SK-N-MC (cell line): Measurements from ENCODE around the gene CNTLN.
A peak's percentile ranks its signal among the peaks of the same experiment; 100 is the strongest.

Experiments
- DNase-seq: peaks from one replicate; pipeline ENCODE4 v3.0.0-alpha.2; 2011; ENCODE audit warnings: low read depth, low spot score
- H3K27ac ChIP-seq: fragments of 200-600 bp; sonication (generic); 2 replicates; pipeline ENCODE4 v1.5.1; 2016; ENCODE audit warnings: mixed run types
- H3K36me3 ChIP-seq: fragments of 200-600 bp; sonication (generic); 2 replicates; pipeline ENCODE4 v1.6.1; 2017; ENCODE audit warnings: antibody characterized with exemption, low read length, mixed read lengths; ENCODE audit not compliant: insufficient read depth
- H3K4me3 ChIP-seq: fragments of 200-600 bp; sonication (generic); 2 replicates; pipeline ENCODE4 v1.5.1; 2016
- H3K9ac ChIP-seq: fragments of 200-600 bp; sonication (generic); 2 replicates; pipeline ENCODE4 v1.8.0; 2017; ENCODE audit warnings: mixed run types, mixed read lengths; ENCODE audit not compliant: insufficient read length
- H3K9me3 ChIP-seq: fragments of 200-600 bp; sonication (generic); 2 replicates; pipeline ENCODE4 v1.6.1; 2017; ENCODE audit warnings: low read depth, mild to moderate bottlenecking, antibody characterized with exemption, low read length, moderate library complexity, mixed read lengths
- EZH2 ChIP-seq: fragments of 200-600 bp; sonication (generic); IDR thresholded peaks from one replicate; pipeline ENCODE4 v1.6.1; 2017; ENCODE audit warnings: antibody characterized with exemption
- FOXP2 ChIP-seq: optimal IDR thresholded peaks from 2 replicates; pipeline ENCODE3; 2011; ENCODE audit warnings: mild to moderate bottlenecking, moderate library complexity; ENCODE audit not compliant: insufficient read depth; ENCODE audit errors: extremely low read length, control extremely low read depth
- POLR2AphosphoS5 ChIP-seq: IDR thresholded peaks from 2 replicates; pipeline ENCODE4 v1.6.1; 2012; ENCODE audit warnings: mild to moderate bottlenecking, low read depth, low read length, borderline replicate concordance

The CNTLN gene

GRCh38 chr9:17216646-17217045 lies 81.8 kb downstream of the CNTLN start:
- Histone ChIP-seq H3K27ac (no peak overlapping the region), H3K4me3 (no peak overlapping the region), H3K36me3 (no peaks in the 10 kb centered on the region), H3K9me3 (no peaks in the 10 kb centered on the region), H3K9ac (no peak overlapping the region)
- no peak for DNase-seq
- TF ChIP-seq POLR2AphosphoS5, result no peak
- TF ChIP-seq EZH2, result no peak
- TF ChIP-seq FOXP2, result no peak

GRCh38 chr9:17217272-17217671 lies 82.4 kb downstream of the CNTLN start:
- TF ChIP-seq FOXP2, result no peak
- no peak for TF ChIP-seq EZH2
- no peak for TF ChIP-seq POLR2AphosphoS5
- Histone ChIP-seq H3K36me3 (no peaks in the 10 kb centered on the region), H3K4me3 (no peak overlapping the region), H3K9ac (no peak overlapping the region), H3K9me3 (no peaks in the 10 kb centered on the region), H3K27ac (no peak overlapping the region)
- no peak for DNase-seq

- H3K36me3 ChIP-seq, result no peaks in the 10 kb centered on the region
- H3K4me3 ChIP-seq, result no peak overlapping the region
- no peak for DNase-seq
- no peak overlapping the region for H3K27ac ChIP-seq
- no peak overlapping the region for H3K9ac ChIP-seq
- TF ChIP-seq FOXP2, result no peak
- TF ChIP-seq EZH2, result no peak
- no peak for TF ChIP-seq POLR2AphosphoS5
- H3K9me3 ChIP-seq, result no peaks in the 10 kb centered on the region
Measured at GRCh38 chr9:17219261-17219660, 84.4 kb downstream of the CNTLN start.

- TF ChIP-seq POLR2AphosphoS5 (no peak), EZH2 (no peak), FOXP2 (no peak)
- Histone ChIP-seq H3K36me3 (0 out of 2 replicates have a peak, but pooled peaks cover 4% of the 10 kb centered on the region), H3K4me3 (no peak overlapping the region), H3K27ac (no peak overlapping the region), H3K9me3 (no peaks in the 10 kb centered on the region), H3K9ac (no peak overlapping the region)
- DNase-seq, result no peak
Measured at GRCh38 chr9:17222932-17223331, 88.1 kb downstream of the CNTLN start.

- H3K9ac ChIP-seq, result no peak overlapping the region
- H3K4me3 ChIP-seq, result no peak overlapping the region
- no peak for DNase-seq
- 0 out of 2 replicates have a peak, but pooled peaks cover 4% of the 10 kb centered on the region for H3K36me3 ChIP-seq
- H3K9me3 ChIP-seq, result no peaks in the 10 kb centered on the region
- TF ChIP-seq POLR2AphosphoS5, result no peak
- TF ChIP-seq EZH2, result no peak
- TF ChIP-seq FOXP2, result no peak
- no peak overlapping the region for H3K27ac ChIP-seq
Measured at GRCh38 chr9:17225407-17225806, 90.6 kb downstream of the CNTLN start.

GRCh38 chr9:17229945-17230560 lies 95.2 kb downstream of the CNTLN start:
- no peak for TF ChIP-seq POLR2AphosphoS5
- no peak for DNase-seq
- Histone ChIP-seq H3K4me3 (no peak overlapping the region), H3K9ac (no peak overlapping the region), H3K9me3 (no peaks in the 10 kb centered on the region), H3K36me3 (0 out of 2 replicates have a peak, but pooled peaks cover 4% of the 10 kb centered on the region), H3K27ac (peak overlapping the region; percentile 67; the same call in 1 of the 2 replicates)

GRCh38 chr9:17230646-17231045 lies 95.8 kb downstream of the CNTLN start:
- TF ChIP-seq EZH2, result no peak
- no peak for TF ChIP-seq POLR2AphosphoS5
- no peak for TF ChIP-seq FOXP2
- Histone ChIP-seq H3K36me3 (0 out of 2 replicates have a peak, but pooled peaks cover 4% of the 10 kb centered on the region), H3K27ac (peak overlapping the region; percentile 67), H3K9ac (no peak overlapping the region), H3K4me3 (no peak overlapping the region), H3K9me3 (no peaks in the 10 kb centered on the region)
- DNase-seq, result no peak

- Histone ChIP-seq H3K9ac (no peak overlapping the region), H3K4me3 (no peak overlapping the region), H3K9me3 (no peaks in the 10 kb centered on the region), H3K36me3 (peaks cover 8% of the 10 kb centered on the region; the same call in 1 of the 2 replicates), H3K27ac (no peak overlapping the region)
- TF ChIP-seq EZH2 (no peak), FOXP2 (no peak)
- DNase-seq, result no peak
Measured at GRCh38 chr9:17236147-17236546, 101.3 kb downstream of the CNTLN start.

GRCh38 chr9:17246770-17247169 lies 111.9 kb downstream of the CNTLN start:
- Histone ChIP-seq H3K9ac (no peak overlapping the region), H3K4me3 (no peak overlapping the region), H3K9me3 (no peaks in the 10 kb centered on the region), H3K27ac (no peak overlapping the region), H3K36me3 (peaks cover 7% of the 10 kb centered on the region; the same call in 1 of the 2 replicates)
- DNase-seq, result no peak
- TF ChIP-seq POLR2AphosphoS5, result no peak
- TF ChIP-seq EZH2, result no peak
- TF ChIP-seq FOXP2, result no peak
